Measurements from ENCODE around the gene MSH2. TPM values are rescaled to one million over a fixed set of nuclear protein-coding genes. Genes with fewer than 3 reads are reported as not detected.
A peak's percentile ranks its signal among the peaks of the same experiment; 100 is the strongest.
"Not testable (repeated sequence)": the region's sequence is repeated elsewhere in the genome, so short reads cannot be mapped to it uniquely, and the experiment has no call there.

The MSH2 gene
- total RNA-seq, 2 donors from 2014 or later = 4.3 to 8.9 TPM

DNA sequence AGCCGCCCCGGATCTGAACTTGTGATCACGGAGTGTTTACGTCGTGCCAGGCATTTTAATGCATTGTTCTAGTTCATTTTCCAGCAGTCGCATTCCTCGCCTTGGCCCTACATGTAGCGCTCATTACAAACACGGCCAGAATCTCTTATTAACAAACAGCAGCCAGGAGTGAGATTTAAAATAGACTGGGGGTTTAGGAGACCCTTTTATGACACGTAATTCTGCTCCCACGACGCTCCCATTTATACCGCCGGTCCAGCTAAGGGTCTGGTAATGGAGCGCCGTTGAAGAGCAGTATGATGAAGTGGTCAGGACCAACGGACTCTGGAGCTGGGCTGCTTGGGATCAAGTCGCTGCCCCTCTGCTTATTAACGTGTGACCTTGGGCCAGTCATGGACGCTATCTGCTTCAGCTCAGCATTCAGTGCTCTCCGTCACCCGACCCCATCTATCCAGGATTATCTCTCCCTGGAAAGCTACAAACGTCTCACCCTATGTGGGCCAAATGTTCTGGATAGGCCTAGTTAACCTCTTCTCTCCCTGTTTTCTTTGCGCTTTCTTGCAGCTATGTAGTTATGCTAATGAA lies 745 bp downstream of the MSH2 start:
- Histone ChIP-seq H3K9me3 (no peaks in the 10 kb centered on the region), H3K4me1 (peaks cover 0 to 18% of the 10 kb centered on the region in 2 donors), H3K27ac (peak overlapping the region in 1 of 2 donors; percentile 64), H3K4me3 (peak overlapping the region; percentile 85 to 91), H3K27me3 (no peaks in the 10 kb centered on the region), H3K36me3 (no peaks in the 10 kb centered on the region)
- no peak for DNase-seq (ENCODE audit: low spot score)
- TF ChIP-seq, protein P1, sequence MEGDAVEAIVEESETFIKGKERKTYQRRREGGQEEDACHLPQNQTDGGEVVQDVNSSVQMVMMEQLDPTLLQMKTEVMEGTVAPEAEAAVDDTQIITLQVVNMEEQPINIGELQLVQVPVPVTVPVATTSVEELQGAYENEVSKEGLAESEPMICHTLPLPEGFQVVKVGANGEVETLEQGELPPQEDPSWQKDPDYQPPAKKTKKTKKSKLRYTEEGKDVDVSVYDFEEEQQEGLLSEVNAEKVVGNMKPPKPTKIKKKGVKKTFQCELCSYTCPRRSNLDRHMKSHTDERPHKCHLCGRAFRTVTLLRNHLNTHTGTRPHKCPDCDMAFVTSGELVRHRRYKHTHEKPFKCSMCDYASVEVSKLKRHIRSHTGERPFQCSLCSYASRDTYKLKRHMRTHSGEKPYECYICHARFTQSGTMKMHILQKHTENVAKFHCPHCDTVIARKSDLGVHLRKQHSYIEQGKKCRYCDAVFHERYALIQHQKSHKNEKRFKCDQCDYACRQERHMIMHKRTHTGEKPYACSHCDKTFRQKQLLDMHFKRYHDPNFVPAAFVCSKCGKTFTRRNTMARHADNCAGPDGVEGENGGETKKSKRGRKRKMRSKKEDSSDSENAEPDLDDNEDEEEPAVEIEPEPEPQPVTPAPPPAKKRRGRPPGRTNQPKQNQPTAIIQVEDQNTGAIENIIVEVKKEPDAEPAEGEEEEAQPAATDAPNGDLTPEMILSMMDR (IDR thresholded peaks at IDR 0.05) = no peak

DNA sequence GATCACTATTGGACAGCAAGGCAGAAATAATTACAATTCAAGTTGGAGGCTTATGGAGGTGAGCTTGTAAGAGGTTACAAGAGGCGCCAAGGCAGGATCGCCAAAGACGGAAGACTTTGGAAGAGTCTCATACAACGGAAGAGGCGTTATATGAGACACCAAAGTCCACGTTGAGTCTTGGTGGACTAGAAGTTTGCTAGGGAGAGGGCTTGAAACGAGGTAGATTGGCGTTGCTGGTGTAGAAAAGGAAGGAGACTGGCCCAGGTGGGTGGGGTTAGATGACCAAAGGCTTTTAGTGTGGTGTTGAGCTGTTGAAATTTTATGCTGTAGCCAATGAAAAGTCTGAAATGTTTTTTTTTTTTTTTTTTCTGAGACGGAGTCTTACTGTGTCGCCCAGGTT lies 1.4 kb downstream of the MSH2 start:
- no peaks in the 10 kb centered on the region for H3K36me3 ChIP-seq
- no peaks in the 10 kb centered on the region for H3K27me3 ChIP-seq
- H3K4me1 ChIP-seq = peaks cover 0 to 18% of the 10 kb centered on the region in 2 donors
- H3K4me3 ChIP-seq = no peak overlapping the region
- H3K9me3 ChIP-seq = no peaks in the 10 kb centered on the region
- no peak for DNase-seq (ENCODE audit: low spot score)
- H3K27ac ChIP-seq = no peak overlapping the region
- TF ChIP-seq, protein P1 (IDR thresholded peaks at IDR 0.05) = no peak

DNA sequence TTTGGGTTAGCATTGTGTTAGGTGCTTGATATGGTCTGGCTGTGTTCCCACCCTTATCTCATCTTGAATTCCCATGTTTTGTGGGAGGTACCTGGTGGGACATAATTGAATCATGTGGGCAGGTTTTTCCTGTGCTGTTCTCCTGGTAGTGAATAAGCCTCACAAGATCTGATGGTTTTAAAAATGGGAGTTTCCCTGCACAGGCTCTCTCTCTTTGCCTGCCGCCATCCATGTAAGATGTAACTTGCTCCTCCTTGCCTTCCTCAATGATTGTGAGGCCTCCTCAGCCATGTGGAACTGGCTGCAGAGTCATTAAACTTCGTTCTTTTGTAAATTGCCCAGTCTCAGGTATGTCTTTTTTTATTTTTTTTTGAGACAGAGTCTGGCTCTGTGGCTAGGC lies 2.8 kb downstream of the MSH2 start:
- no peaks in the 10 kb centered on the region for H3K36me3 ChIP-seq
- peaks cover 0 to 18% of the 10 kb centered on the region in 2 donors for H3K4me1 ChIP-seq
- H3K9me3 ChIP-seq = no peaks in the 10 kb centered on the region
- no peak overlapping the region for H3K4me3 ChIP-seq
- H3K27me3 ChIP-seq = no peaks in the 10 kb centered on the region
- no peak for DNase-seq (ENCODE audit: low spot score)
- no peak overlapping the region for H3K27ac ChIP-seq
- TF ChIP-seq, protein P1 (IDR thresholded peaks at IDR 0.05) = no peak

DNA sequence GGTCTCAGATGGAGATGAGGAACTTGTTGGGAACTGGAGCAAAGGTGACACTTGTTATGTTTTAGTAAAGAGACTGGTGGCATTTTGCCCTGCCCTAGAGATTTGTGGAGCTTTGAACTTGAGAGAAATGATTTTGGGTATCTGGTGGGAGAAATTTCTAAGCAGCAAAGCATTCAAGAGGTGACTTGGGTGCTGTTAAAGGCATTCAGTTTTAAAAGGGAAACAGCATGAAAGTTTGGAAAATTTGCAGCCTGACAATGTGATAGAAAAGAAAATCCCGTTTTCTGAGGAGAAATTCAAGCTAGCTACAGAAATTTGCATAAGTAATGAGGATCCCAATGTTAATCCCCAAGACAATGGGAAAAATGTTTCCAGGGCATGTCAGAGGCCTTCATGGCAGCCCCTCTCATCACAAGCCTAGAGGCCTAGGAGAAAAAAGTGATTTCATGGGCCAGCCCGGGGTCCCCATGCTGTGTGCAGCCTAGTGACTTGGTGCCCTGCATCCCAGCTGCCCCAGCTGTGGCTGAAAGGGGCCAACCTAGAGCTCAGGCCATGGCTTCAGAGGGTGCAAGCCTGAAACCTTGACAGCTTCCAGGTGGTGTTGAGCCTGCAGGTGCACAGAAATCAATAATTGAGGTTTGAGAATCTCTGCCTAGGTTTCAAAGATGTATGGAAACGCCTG lies 3.8 kb downstream of the MSH2 start:
- peaks cover 0 to 18% of the 10 kb centered on the region in 2 donors for H3K4me1 ChIP-seq
- H3K27me3 ChIP-seq; DNase-seq (ENCODE audit: low spot score); H3K4me3 ChIP-seq; H3K27ac ChIP-seq; H3K9me3 ChIP-seq; H3K36me3 ChIP-seq: not testable (repeated sequence)

DNA sequence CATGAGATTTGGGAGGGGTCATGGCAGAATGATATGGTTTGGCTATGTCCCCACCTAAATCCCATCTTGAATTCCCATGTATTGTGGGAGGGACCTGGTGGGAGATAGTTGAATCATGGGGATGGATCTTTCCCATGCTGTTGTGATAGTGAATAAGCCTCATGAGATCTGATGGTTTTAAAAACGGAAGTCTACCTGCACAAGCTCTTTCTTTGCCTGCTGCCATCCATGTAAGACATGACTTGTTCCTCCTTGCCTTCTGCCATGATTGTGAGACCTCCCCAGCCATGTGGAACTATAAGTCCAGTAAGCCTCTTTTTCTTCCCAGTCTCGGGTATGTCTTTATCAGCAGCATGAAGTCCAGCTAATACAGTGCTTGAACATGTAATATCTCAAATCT lies 5.0 kb downstream of the MSH2 start:
- H3K4me1 ChIP-seq = peaks cover 0 to 11% of the 10 kb centered on the region in 2 donors
- H3K27me3 ChIP-seq; H3K27ac ChIP-seq; H3K36me3 ChIP-seq; H3K4me3 ChIP-seq; DNase-seq (ENCODE audit: low spot score); H3K9me3 ChIP-seq: not testable (repeated sequence)

DNA sequence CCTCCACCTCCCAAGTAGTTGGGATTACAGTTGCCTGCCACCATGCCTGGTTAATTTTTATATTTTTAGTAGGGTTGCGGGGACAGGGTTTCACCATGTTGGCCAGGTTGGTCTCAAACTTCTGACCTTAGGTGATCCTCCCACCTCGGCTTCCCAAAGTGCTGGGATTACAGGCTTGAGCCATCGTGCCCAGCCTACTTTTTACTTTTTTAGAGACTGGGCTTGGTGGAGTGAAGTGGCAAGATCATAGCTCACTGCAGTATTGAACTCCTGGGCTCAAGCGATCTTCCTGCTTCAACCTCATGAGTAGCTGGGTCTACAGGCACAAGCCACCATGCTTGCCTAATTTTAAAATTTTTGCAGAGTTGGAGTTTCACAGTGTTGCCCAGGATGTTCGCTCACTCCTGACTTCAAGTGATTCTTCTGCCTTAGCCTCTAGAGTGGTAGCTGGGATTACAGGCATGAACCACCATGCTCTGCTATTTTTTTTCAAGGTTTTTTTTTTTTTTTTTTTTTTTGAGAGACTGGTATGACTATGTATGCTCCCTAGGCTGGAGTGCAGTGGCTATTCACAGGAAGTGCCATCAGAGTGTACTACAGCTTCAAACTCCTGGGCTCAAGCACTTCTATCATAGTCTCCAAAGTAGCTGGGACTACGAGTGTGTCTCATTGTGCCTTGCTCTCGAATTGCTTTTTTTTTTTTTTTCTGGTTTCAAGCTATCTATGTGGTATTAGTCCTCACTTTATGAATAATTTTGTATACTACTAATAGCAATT lies 11.9 kb downstream of the MSH2 start:
- peaks cover 18% of the 10 kb centered on the region for H3K36me3 ChIP-seq
- H3K9me3 ChIP-seq = no peaks in the 10 kb centered on the region
- no peaks in the 10 kb centered on the region for H3K4me1 ChIP-seq
- TF ChIP-seq, protein P1 (IDR thresholded peaks at IDR 0.05) = no peak
- H3K4me3 ChIP-seq = no peak overlapping the region
- DNase-seq (ENCODE audit: low spot score) = no peak
- no peaks in the 10 kb centered on the region for H3K27me3 ChIP-seq
- no peak overlapping the region for H3K27ac ChIP-seq

Measured in right atrium auricular region (tissue), 2 donors.